Astrocyte of the spinal cord (primary cell): Measurements from ENCODE around the gene DDX55.
"Not testable (repeated sequence)": the region's sequence is repeated elsewhere in the genome, so short reads cannot be mapped to it uniquely, and the experiment has no call there.

ENCODE experiments used
- DNase-seq: peaks from one replicate; pipeline ENCODE4 v3.0.0; 2011; ENCODE audit warnings: low read depth, low spot score
- H3K4me3 ChIP-seq: 2 replicates; pipeline ENCODE4 v1.5.1; 2011; ENCODE audit warnings: low read depth, mild to moderate bottlenecking, low read length, moderate library complexity
- CTCF ChIP-seq: IDR thresholded peaks from 2 replicates; pipeline ENCODE4 v1.5.1; 2012; ENCODE audit warnings: low read depth, mild to moderate bottlenecking, low read length, inconsistent platforms
- in situ Hi-C: cut with HindIII; loops from 2 replicates; pipeline ENCODE4 v1.10.0; 2017; ENCODE audit warnings: low sequenced_read_pairs

The DDX55 gene, protein sequence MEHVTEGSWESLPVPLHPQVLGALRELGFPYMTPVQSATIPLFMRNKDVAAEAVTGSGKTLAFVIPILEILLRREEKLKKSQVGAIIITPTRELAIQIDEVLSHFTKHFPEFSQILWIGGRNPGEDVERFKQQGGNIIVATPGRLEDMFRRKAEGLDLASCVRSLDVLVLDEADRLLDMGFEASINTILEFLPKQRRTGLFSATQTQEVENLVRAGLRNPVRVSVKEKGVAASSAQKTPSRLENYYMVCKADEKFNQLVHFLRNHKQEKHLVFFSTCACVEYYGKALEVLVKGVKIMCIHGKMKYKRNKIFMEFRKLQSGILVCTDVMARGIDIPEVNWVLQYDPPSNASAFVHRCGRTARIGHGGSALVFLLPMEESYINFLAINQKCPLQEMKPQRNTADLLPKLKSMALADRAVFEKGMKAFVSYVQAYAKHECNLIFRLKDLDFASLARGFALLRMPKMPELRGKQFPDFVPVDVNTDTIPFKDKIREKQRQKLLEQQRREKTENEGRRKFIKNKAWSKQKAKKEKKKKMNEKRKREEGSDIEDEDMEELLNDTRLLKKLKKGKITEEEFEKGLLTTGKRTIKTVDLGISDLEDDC

GRCh38 chr12:123601602-123602489 is at the start of gene DDX55:
TSS of gene DDX55 (plus strand) at chr12:123602099. CDS start at chr12:123602149, 50 bp downstream.
- peak; percentile 82 for DNase-seq
- TF ChIP-seq CTCF: peak; percentile 51
- in situ Hi-C loops: no loop called here
- peak within 1 kb of the TSS; percentile 92 for H3K4me3 ChIP-seq

GRCh38 chr12:123554136-123554535 is 47.8 kb upstream of the DDX55 start:
- DNase-seq, H3K4me3 ChIP-seq, in situ Hi-C loops: not testable (repeated sequence)

DNA sequence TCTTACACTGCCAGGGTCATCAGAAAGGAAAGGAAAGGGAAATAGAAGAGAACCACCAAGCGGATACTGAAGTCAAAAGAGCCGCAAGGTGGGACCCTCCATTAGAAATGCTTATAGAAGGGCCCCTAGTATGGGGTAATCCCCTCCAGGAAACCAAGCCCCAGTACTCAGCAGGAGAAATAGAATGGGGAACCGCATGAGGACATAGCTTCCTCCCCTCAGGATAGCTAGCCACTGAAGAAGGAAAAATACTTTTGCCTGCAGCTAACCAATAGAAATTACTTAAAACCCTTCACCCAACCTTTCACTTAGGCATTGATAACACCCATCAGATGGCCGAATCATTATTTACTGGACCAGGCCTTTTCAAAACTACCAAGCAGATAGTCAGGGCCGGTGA is 47.1 kb upstream of the DDX55 start:
- DNase-seq, in situ Hi-C loops, H3K4me3 ChIP-seq: not testable (repeated sequence)

DNA sequence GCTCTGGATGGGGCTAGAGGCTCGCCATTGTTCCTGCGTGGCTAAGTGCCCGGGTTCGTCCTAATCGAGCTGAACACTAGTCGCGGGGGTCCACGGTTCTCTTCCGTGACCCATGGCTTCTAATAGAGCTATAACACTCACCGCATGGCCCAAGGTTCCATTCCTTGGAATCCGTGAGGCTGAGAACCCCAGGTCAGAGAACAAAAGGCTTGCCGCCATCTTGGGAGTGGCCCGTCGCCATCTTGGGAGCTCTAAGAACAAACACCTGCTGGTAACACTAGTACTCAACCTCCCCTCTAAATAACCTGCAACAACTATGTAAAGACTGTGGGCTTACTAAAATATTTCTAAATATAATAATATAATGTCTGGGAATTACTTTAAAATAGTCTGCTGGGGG is 43.4 kb upstream of the DDX55 start:
- DNase-seq, H3K4me3 ChIP-seq, in situ Hi-C loops: not testable (repeated sequence)

DNA sequence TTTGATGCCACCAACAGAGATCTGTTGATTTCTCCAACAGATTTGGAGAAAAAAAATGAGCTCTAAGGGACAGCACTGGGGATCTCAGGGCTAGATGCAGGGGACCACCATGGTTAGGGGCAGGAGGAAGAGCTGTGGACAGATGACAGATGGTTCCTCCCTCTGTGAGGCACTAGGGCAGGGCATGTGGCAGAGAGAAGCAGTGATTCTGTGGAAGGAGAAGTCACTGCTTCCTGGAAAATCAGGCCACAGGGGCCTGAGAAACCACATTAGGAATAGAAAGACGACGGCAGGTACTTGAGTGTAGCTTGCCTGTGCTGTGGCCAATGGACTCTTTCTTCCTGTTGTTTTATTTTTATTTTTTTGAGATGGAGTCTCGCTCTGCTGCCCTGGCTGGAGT is 42.4 kb upstream of the DDX55 start:
- TF ChIP-seq CTCF: no peak
- H3K4me3 ChIP-seq: no peak overlapping the region
- no peak for DNase-seq
- in situ Hi-C loops: no loop called here

GRCh38 chr12:123571343-123571813 is 30.5 kb upstream of the DDX55 start:
- no peak for TF ChIP-seq CTCF
- in situ Hi-C loops: no loop called here
- DNase-seq: peak; percentile 67
- H3K4me3 ChIP-seq: no peak overlapping the region

DNA sequence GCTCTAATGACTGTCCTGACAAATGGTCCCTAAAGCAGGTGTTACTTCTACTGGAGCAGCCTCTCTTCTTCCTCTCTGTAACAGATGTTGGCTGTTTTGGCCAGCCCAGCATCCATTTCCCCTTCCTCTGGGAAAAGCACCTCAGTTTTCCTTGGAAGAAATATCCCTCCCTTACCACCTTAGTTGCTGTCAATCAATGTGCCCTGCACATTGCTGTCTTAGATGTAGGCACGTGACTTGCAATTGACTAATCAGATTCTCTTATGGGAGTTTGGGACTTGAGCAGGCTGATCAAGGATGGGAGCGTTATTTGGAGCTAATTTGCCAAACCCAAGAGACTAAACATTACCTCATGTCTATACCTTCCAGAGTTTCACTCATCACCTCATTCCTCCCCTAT is 29.5 kb upstream of the DDX55 start:
- no peak overlapping the region for H3K4me3 ChIP-seq
- in situ Hi-C loops: no loop called here
- no peak for TF ChIP-seq CTCF
- DNase-seq: no peak
